GM10248 (cell line): Measurements from ENCODE around the gene AADAT.
"Not testable (repeated sequence)": the region's sequence is repeated elsewhere in the genome, so short reads cannot be mapped to it uniquely, and the experiment has no call there.

Source experiments
- CTCF ChIA-PET: fragments of 300-600 bp; sonication (Branson Sonifier 250); formaldehyde crosslinking; extraction: SDS; loops from one replicate; lab custom pipeline; 2021; ENCODE audit warnings: antibody characterized with exemption; lab: Yijun Ruan, JAX
- POLR2A ChIA-PET: fragments of 350-650 bp; sonication (Branson Sonifier 250); formaldehyde crosslinking; extraction: SDS; loops from one replicate; lab custom pipeline; 2020; ENCODE audit warnings: antibody characterized with exemption; lab: Yijun Ruan, JAX
- DNase-seq: peaks from one replicate; pipeline ENCODE4 v3.0.0; 2012; ENCODE audit errors: extremely low spot score
- CTCF ChIP-seq: IDR thresholded peaks from 2 replicates; pipeline ENCODE4 v1.5.1; 2012; ENCODE audit warnings: mild to moderate bottlenecking, low read depth; ENCODE audit errors: extremely low read depth, missing control alignments, control extremely low read depth

AADAT gene

DNA sequence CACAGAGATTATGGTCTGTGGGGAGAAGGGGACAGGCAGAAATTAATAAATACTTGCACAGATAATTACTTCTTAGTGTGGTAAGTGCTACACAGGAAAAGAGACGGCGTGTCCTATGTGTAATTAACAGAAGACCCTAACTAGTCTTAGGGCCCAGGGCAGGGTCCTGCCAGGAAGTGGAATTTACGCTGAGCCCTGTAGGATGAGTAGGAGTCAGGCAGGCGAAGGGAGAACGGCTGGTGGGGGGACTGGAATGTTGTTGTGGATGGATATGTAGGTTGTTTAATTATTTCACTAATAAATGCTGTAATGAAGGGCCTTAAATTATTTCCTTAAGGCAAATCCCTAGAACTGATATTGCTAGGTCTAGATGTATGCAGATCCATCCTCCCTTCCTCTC is 36.8 kb downstream of the AADAT start:
- DNase-seq = no peak
- POLR2A ChIA-PET = no interaction called here
- no peak for TF ChIP-seq CTCF
- CTCF ChIA-PET = no interaction called here

DNA sequence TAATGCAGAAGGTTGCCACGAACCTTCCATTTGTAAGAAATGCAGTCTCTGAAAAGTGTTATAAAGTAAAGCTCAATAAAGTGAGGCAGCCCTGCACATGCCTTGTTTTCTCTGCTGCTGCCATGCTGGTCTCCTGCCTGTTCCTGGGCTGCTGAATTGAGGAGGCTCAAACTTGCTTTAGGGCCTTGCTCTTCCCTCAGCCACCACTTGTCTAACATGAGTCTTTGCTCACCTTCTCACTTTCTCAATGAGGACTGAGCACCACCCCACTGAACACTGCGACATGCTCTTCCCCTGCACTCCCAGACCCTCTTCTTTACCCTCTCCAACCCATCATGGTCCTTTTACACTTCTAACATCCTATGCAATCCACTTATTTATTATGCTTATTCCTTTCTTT is 38.4 kb downstream of the AADAT start:
- TF ChIP-seq CTCF = no peak
- no peak for DNase-seq
- ChIA-PET POLR2A (no interaction called here), CTCF (interaction anchor here (1.6 to 4.6 kb wide), 2 partner anchors 12 to 241 kb away, joined by 4 to 57 read pairs; no protein-coding TSS in a partner anchor)

GRCh38 chr4:170049766-170050165 is 40.0 kb downstream of the AADAT start:
- ChIA-PET CTCF (interaction anchor here (3.3 to 4.6 kb wide), 2 partner anchors 240 to 436 kb away, joined by 22 to 57 read pairs; partner anchors contain the start of gene NEK1), POLR2A (no interaction called here)
- DNase-seq = no peak
- no peak for TF ChIP-seq CTCF

- ChIA-PET POLR2A (no interaction called here), CTCF (interaction anchor here (0.7 to 4.6 kb wide), 15 partner anchors 14 to 1124 kb away, joined by 3 to 57 read pairs (median 4); partner anchors contain the start of genes CLCN3 and NEK1)
- DNase-seq = peak; percentile 38
- TF ChIP-seq CTCF = peak; percentile 66
Measured at GRCh38 chr4:170047771-170048354, 41.9 kb downstream of the AADAT start.

DNA sequence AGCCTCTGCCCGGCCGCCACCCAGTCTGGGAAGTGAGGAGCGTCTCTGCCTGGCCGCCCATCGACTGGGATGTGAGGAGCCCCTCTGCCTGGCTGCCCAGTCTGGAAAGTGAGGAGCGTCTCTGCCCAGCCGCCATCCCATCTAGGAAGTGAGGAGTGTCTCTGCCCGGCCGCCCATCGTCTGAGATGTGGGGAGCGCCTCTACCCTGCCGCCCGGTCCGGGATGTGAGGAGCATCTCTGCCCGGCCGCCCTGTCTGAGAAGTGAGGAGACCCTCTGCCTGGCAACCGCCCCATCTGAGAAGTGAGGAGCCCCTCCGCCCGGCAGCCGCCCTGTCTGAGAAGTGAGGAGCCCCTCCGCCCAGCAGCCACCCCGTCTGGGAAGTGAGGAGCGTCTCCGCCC is 43.6 kb downstream of the AADAT start:
- CTCF ChIA-PET, DNase-seq, POLR2A ChIA-PET: not testable (repeated sequence)

GRCh38 chr4:170040031-170040680 is 49.6 kb downstream of the AADAT start:
- no peak for TF ChIP-seq CTCF
- POLR2A ChIA-PET = no interaction called here
- no peak for DNase-seq
- CTCF ChIA-PET = interaction anchor here (0.8 to 2.7 kb wide), 4 partner anchors 11 to 428 kb away, joined by 3 to 11 read pairs (median 4); partner anchors contain the start of genes MFAP3L and NEK1

DNA sequence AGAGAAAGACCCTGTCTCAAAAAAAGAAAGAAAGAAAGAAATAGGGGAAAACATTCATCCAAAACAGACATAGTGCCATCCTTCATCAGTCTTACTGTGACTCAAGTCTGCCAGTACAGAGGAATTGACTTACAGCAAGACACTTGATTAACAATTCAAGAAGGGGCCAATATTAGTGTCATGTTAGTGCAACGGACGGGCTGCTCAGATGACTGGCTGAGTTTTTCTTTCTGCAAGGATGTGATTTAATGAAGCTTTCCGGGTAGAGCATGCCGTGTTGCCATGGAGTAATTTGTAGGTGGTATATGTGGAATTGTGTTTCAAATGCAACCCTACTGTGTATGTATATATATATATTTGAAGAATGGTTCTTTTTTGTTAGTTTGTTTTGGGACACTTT is 51.0 kb downstream of the AADAT start:
- CTCF ChIA-PET = interaction anchor here (2.7 kb wide), 1 partner anchor 228 kb away, joined by 11 read pairs; no protein-coding TSS in a partner anchor
- POLR2A ChIA-PET = no interaction called here
- no peak for TF ChIP-seq CTCF
- DNase-seq = no peak
